GM21825 (cell line): ENCODE measurements around the gene TMOD1.
A peak's percentile ranks its signal among the peaks of the same experiment; 100 is the strongest.

Source experiments
- ATAC-seq: cut with Tn5 transposase; IDR thresholded peaks from one replicate; pipeline ENCODE4 v1.9.1; 2021; ENCODE audit warnings: mild to moderate bottlenecking, moderate library complexity; ENCODE audit not compliant: unreplicated experiment

The TMOD1 gene

DNA sequence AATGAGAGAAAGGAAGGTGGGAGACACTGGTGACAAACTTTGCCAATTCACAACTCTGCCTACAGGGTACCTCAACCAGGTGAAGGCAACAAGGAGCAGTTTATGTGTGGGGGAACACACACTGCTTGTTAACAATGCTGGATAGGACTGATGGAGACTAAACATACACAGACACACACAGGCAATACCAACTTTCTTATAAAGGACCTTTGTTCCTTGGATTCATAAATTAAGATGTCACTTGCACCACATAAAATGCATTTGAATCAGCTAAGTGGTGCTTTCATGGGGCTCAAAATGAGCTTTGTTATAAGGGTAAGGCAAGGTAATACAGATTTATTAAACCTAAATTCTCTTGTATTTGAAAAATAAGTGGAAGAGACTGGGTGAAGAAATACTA, 127.7 kb downstream of the TMOD1 start:
- no peak for ATAC-seq

DNA sequence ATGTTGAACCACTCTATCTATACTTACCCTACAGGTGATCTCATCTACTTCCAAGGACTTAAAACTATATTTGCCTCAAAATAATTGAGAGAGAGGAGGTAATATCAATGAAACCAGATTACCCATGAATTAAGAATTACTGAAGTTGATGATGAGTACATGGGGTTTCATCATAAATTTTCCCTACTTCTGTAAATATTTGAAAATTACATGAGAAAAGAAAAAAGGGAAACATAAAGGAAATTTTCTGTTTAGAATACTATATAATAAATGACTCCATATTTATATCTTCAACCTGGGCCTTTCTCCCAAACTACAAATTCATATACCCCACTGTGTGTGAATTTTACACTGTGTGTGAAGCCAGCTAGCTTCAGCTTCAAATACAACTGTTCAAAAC, 129.1 kb downstream of the TMOD1 start:
- ATAC-seq, result no peak

DNA sequence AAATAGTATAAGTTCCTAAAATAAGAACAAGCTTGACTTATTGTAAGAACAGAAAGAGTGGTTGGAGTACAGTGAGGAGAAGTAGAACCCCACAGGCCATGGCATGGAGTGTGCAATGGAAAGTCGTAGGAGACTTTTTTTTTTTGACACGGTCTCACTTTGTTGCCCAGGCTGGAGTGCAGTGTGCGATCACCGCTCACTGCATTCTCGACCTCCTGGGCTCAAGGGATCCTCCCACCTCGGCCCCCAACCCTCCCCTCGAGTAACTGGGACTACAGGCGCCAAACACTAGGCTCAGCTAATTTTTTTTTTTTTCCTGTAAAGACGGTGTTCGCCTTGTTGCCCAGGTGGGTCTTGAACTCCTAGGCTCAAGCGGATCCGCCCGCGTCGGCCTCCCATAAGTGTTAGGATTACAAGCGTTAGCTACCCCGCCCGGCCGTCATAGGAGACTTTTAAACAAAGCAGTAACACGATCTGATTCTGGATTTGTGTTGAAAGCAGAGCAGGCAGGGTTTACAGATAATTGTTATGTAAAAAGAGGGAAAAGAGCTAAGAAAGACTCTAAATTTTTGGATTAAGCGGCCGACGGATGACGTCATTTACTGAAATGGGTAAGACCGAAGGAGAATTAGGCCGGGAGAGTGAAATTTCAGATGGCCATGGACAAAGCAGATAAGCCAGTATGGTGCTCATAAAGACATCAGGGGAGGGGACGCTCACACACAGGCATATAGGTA, 130.9 kb downstream of the TMOD1 start:
- peak; percentile 7 for ATAC-seq

DNA sequence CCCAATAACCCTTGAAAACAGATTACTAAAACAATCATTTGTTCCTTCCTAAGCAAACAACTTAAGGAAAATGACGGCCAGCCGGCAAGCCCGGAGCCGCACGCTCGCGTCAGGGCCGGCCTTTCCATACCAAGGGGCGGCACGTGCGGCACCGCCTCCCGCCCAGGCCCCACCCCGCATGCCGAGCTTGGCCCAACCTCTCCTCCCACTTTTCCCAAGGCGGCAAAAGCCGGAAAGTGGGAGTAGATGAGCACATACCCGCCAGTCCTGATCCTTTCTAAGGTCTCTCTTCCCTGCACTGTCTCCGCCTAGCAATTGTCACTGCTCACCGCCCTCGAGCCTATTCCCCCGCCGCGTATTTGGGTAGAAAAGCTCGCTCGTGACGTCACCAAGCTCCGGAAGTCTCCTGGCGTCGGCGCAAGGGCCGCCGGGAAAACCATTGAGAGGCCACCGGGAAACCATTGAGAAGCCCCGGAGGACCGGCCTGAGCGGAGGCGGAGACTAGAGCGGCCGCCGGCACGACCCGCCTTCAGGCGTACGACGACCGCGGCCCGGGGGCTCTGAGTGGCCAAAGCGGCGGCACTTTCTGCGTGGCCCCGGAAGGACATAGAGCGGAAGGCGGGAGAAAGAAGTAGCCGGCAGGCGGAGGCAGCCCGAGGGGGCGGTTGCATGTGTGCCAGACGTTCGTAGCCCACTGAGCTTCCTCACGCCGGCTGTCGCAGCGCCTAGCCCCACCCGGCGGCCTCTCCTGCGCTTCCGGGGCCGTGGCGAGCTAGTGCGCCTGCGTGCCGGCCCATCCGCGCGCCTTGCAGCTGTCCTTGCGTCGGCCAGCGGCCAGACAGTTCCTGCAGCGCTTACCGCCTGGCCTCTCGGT, 131.8 kb downstream of the TMOD1 start, which contains the start of the genes NCBP1 and TSTD2:
TSS of gene NCBP1 (plus strand) at position 837 of the 874 bp plus-strand sequence. CDS start 61 bp downstream, outside the sequence.
TSS of gene TSTD2 (minus strand) at position 384 of the 874 bp plus-strand sequence. CDS start 5,806 bp downstream, outside the sequence.
- peak; percentile 89 for ATAC-seq

DNA sequence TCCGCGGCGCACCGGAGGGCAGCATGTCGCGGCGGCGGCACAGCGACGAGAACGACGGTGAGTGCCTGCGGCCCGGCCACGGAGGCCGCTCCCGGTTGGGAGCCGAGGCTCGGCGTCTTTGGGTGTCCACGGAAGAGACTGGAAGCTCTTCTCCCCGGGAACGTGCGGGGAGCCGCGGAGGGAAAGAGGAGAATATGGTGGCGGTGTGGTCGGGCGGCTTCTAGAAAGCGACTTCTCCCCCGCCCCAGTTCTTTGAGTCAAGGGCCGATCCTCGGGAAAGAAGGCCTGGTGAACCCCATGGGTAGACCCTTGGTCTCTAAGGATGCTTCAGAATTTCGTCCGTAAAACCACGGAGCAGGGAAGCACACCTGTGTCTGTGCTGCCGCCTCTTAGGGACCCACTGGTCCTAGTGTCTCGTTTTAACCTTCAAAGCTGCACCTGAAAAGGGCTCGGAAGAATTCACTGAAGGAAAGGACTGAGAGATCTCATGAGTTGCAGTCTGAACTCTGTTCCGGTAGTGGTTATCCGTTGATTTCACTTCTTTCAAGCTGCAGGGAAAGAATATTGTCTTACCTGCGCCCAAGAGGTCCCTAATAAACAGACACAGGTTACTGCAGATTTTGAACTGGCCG, 132.5 kb downstream of the TMOD1 start:
- ATAC-seq, result no peak

DNA sequence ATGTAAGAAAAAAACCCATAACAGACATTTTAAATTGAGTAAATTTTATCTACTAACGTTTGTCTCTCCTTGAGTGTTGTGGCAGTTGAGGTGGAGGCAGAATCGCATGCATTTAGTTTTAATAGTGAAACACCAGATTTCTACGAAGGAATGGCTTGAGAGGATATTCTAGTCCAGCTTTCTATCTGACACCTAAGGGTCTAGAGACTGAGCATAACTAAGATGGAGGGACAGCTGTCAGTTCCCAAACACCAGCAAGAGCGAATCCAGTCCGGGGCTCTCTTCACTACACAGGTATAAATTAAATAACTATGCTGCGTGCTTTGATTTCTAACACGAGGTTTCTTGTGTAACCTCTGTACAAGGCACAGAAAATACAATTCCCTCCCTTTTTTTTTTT, 133.6 kb downstream of the TMOD1 start:
- ATAC-seq, result no peak

DNA sequence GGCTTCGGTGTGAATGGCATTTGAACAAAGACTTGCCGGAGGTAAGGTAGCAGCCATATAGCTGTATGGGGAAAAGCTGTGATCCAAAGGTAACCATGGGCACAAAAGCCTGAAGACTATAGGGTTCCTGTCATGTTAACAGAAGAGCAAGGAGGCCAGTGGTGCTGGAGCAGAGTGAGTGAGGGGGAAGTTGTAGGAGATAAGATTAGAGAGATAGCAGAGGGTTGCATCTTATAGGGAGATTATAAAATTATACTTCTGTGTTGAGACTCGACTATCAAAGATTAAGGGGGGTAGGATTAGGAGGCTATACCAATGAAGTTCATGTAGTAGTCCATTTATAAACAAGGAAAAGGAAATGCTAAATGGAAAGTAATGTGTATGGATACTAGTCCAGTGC, 135.4 kb downstream of the TMOD1 start:
- no peak for ATAC-seq

DNA sequence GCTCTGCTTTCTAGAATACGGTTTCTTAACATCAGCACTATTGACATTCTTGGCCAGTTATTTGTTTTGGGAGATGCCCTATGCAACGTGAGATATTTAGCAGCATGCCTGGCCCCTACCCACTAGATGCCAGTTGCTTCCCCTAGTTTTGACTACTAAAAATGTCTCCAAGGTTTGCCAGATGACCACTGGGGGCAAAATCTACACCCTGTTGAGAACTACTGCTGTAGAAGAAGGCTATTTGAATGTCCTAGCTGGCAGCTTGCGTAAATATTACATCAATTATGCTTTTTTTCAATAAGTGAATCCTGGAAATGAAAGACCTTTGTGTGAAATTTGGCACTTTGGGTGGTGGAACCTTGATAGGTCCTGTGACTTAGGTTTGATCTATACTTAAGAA, 137.2 kb downstream of the TMOD1 start:
- ATAC-seq, result no peak

DNA sequence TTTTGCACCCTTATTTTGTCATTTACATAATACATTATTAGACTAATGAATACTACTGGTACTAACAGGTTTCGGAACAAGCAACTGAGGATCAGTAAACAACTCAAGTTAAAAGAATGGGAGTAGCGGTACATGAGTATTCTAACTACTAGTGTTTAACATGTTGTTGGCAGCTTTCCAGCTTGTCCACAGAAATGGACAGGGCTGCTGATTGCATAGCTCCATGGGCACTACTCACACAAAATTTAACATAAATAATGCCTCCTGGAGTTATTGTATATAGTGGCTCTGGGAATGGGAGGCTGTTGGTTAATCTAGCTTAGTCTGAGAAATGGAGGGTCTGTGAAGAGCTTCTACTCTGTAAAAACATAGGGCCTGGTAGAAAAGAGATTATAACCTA, 138.9 kb downstream of the TMOD1 start:
- no peak for ATAC-seq

DNA sequence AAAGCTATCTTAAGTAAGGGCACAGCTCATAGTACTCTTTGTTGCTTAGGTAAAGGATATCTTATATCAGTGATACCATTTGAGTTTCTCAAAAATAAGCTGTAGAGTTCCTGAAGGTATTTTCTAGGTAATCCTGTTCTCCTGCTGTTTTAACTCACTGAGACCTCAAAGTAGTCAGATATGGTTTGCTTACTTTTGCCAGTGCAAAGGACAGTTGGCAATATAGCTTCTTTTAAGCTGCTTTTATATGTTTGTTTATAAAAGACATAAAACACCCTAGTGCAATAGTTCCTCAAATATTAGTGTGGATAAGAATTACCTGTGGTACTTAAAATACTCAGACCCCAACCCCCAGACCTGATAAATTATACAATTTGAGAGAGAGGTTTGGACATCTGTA, 144.3 kb downstream of the TMOD1 start:
- ATAC-seq, result no peak

DNA sequence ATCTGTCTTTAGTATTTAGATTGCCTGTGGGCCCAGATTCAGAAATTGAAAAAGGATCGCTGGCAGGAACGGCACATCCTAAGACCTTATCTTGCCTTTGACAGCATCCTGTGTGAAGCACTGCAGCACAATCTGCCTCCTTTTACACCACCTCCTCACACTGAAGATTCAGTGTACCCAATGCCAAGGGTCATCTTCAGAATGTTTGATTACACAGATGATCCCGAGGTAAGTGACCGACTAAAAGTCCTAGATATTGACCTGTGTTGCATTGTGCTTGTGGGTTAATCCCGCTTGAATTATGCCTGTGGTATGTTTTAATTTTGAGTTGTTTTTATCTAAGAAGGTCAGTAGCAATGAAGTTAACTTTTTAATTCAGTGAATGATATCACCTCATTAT, 146.5 kb downstream of the TMOD1 start:
- no peak for ATAC-seq
